Thyroid gland (tissue), 4 donors: ENCODE data around the gene CNTFR.

ENCODE experiments used
- CTCF ChIP-seq, 6 experiments: fragments of 200-600 bp in 3 of 6; fragments of 450-650 bp in 3 of 6; sonication (generic) in 3 of 6; IDR thresholded peaks; one replicate each; pipeline ENCODE4 v1.5.1; 2016 to 2019; ENCODE audit warnings: antibody characterized with exemption in 6 of 6, mild to moderate bottlenecking in 2 of 6, inconsistent platforms in 1 of 6, moderate library complexity in 1 of 6
- POLR2A ChIP-seq, 2 donors: fragments of 450-650 bp; IDR thresholded peaks; one replicate each; pipeline ENCODE4 v1.6.1; 2017; ENCODE audit warnings: antibody characterized with exemption in 2 of 2, mild to moderate bottlenecking in 2 of 2, moderate library complexity in 1 of 2

- TF ChIP-seq CTCF (IDR thresholded peaks at IDR 0.05) (no peak), POLR2A (IDR thresholded peaks at IDR 0.05) (no peak)
Observed at GRCh38 chr9:34514816-34515215, 74.7 kb downstream of the CNTFR start.
